ENCODE measurements around the gene MED8. TPM values are rescaled to one million over a fixed set of nuclear protein-coding genes. Genes with fewer than 3 reads are reported as not detected.
A peak's percentile ranks its signal among the peaks of the same experiment; 100 is the strongest.

MED8 gene
- total and polyA plus RNA-seq, 12 donors = 10.5 to 32.4 (median 13.9) TPM

DNA sequence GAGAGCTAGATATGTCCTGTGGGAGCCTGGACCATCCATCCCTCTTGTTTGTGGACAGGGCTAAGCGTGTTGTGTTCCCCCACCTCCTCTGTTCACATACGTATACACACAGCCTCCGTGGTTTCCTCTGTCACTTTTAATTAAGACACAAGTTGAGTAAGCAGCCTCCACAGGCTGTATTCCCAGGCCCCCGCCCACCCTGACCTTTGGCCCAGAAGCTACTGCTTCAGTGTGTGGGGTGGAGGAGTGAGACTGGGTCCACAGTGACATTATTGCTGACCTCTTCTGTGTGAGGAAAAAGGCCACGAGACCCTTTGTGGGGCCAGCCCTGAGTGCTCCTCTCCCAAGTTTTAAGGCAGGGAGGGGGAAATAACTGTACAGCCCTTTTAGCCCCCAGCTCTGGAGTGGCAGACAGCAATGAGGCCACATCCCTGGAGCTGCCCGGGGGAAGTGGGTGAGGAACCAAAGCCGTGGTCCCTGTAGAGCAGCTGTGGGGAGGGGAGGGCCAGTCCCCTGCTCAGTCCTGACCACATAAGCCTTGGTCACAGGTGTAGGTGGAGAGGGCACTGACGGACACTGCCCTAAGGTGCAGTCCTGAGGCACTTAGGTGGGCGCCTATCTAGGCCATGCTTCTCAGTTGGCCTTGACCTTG, 26.2 kb downstream of the MED8 start:
- intact Hi-C loops (cut with DNase I) = no loop called here
- Histone ChIP-seq H3K27ac (no peak overlapping the region), H3K27me3 (no peaks in the 10 kb centered on the region), H3K36me3 (peaks cover 0 to 57% (median 35%) of the 10 kb centered on the region in 9 donors), H3K9me3 (no peaks in the 10 kb centered on the region), H3K4me3 (no peak overlapping the region), H3K4me1 (peaks cover 12 to 49% (median 26%) of the 10 kb centered on the region in 9 donors)
- TF ChIP-seq, protein P1, sequence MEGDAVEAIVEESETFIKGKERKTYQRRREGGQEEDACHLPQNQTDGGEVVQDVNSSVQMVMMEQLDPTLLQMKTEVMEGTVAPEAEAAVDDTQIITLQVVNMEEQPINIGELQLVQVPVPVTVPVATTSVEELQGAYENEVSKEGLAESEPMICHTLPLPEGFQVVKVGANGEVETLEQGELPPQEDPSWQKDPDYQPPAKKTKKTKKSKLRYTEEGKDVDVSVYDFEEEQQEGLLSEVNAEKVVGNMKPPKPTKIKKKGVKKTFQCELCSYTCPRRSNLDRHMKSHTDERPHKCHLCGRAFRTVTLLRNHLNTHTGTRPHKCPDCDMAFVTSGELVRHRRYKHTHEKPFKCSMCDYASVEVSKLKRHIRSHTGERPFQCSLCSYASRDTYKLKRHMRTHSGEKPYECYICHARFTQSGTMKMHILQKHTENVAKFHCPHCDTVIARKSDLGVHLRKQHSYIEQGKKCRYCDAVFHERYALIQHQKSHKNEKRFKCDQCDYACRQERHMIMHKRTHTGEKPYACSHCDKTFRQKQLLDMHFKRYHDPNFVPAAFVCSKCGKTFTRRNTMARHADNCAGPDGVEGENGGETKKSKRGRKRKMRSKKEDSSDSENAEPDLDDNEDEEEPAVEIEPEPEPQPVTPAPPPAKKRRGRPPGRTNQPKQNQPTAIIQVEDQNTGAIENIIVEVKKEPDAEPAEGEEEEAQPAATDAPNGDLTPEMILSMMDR (IDR thresholded peaks at IDR 0.05) = no peak
- WGBS, 2 donors = 79 to 80% methylated on average over 9 of the region's 9 CpGs
- ATAC-seq (no peak), DNase-seq (no peak)

DNA sequence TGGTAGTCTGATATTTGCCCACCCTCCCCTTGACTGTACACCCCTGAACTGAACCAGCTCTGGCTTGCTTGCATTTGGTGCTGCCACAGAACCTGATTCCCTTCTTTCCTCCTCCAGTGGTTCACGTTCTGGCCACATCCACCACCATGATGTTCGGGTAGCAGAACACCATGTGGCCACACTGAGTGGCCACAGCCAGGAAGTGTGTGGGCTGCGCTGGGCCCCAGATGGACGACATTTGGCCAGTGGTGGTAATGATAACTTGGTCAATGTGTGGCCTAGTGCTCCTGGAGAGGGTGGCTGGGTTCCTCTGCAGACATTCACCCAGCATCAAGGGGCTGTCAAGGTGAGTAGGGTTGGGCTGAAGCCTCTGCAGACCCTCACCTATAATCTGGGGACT, 29.0 kb downstream of the MED8 start:
- TF ChIP-seq, protein P1 (IDR thresholded peaks at IDR 0.05) = no peak
- intact Hi-C loops (cut with DNase I) = no loop called here
- Histone ChIP-seq H3K27ac (no peak overlapping the region), H3K4me3 (peak overlapping the region in 1 of 10 donors; percentile 73), H3K36me3 (peaks cover 0 to 57% (median 35%) of the 10 kb centered on the region in 9 donors), H3K4me1 (peaks cover 2 to 44% (median 13%) of the 10 kb centered on the region in 9 donors), H3K9me3 (no peaks in the 10 kb centered on the region), H3K27me3 (no peaks in the 10 kb centered on the region)
- WGBS, 2 donors = 62 to 66% methylated on average over 4 of the region's 4 CpGs
- DNase-seq = no peak
- ATAC-seq = no peak

DNA sequence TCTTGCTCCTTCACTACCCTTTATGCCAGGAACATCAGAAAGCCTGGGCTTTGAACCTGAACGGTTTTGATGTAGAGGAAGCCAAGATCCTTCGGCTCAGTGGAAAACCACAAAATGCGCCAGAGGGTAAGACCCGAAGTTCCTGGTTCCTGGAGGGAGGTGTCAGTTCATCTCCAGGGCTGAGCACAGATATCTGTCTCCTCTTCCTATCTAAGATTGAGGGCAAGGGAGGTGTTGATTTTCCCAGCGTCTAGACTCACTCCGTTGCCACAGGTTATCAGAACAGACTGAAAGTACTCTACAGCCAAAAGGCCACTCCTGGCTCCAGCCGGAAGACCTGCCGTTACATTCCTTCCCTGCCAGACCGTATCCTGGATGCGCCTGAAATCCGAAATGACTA, 29.9 kb downstream of the MED8 start:
- H3K36me3 ChIP-seq = peaks cover 0 to 49% (median 28%) of the 10 kb centered on the region in 9 donors
- H3K9me3 ChIP-seq = no peaks in the 10 kb centered on the region
- DNase-seq = no peak
- H3K27ac ChIP-seq = peak overlapping the region in 1 of 10 donors; percentile 95
- peaks cover 2 to 41% (median 13%) of the 10 kb centered on the region in 9 donors for H3K4me1 ChIP-seq
- no peaks in the 10 kb centered on the region for H3K27me3 ChIP-seq
- ATAC-seq = no peak
- H3K4me3 ChIP-seq = peak overlapping the region in 1 of 10 donors; percentile 73
- TF ChIP-seq, protein P1 (IDR thresholded peaks at IDR 0.05) = no peak
- intact Hi-C loops (cut with DNase I) = loop anchor here in 3 of 10 donors (2.0 to 5.0 kb wide), 3 partner anchors 55 to 122 kb away; no protein-coding TSS in a partner anchor
- WGBS, 2 donors = 29 to 32% methylated on average over 11 of the region's 11 CpGs

DNA sequence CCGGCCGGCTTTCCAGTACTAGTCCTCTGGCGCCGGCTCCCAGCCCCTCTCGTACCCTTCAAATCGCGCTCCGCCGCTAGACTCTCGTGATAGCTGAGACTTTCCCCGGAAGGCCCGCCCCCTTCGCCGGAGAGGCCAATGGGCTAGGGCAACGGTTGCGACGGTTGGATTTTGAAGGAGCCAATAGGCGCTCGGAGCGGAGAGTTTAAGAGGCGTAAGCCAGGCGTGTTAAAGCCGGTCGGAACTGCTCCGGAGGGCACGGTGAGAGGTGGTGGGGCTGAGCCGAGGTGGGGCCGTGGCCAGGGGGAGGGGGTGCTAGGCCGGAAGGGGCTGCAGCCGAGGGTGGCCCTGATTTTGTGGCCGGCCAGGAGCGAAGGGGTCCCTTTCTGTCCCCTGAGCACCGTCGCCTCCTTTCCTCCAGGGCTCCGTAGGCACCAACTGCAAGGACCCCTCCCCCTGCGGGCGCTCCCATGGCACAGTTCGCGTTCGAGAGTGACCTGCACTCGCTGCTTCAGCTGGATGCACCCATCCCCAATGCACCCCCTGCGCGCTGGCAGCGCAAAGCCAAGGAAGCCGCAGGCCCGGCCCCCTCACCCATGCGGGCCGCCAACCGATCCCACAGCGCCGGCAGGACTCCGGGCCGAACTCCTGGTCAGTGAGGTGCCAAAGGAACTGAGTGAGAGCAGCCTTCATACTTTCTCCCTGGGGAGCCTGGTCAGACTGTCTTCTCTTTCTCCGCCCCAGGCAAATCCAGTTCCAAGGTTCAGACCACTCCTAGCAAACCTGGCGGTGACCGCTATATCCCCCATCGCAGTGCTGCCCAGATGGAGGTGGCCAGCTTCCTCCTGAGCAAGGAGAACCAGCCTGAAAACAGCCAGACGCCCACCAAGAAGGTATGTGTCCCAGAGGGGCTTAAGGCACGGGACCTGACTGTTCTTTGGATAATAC, 30.6 kb downstream of the MED8 start, which contains the start of gene CDC20:
TSS of gene CDC20 (plus strand) at position 236 of the 948 bp plus-strand sequence. CDS start at position 471, 235 bp downstream.
- peak; percentile 98 to 99 (median 99) for ATAC-seq
- H3K9me3 ChIP-seq = no peaks in the 10 kb centered on the region
- no peaks in the 10 kb centered on the region for H3K27me3 ChIP-seq
- peak; percentile 99 for DNase-seq
- TF ChIP-seq, protein P1 (IDR thresholded peaks at IDR 0.05) = no peak
- peak within 1 kb of the TSS; percentile 72 to 97 (median 94) for H3K27ac ChIP-seq
- peak within 1 kb of the TSS; percentile 2 to 83 (median 72) for H3K4me3 ChIP-seq
- peaks cover 0 to 42% (median 22%) of the 10 kb centered on the region in 9 donors for H3K36me3 ChIP-seq
- 1 to 3% methylated on average over 59 of the region's 59 CpGs for WGBS, 2 donors
- intact Hi-C loops (cut with DNase I) = loop anchor here in 4 of 10 donors (1.0 to 5.0 kb wide), 4 partner anchors 56 to 122 kb away; no protein-coding TSS in a partner anchor
- H3K4me1 ChIP-seq = peaks cover 2 to 41% (median 13%) of the 10 kb centered on the region in 9 donors
